Activated CD8-positive, alpha-beta memory T cell treated with anti-CD3 and anti-CD28 coated beads for 4 hours (primary cell): Measurements from ENCODE around the gene LDHD.
A peak's percentile ranks its signal among the peaks of the same experiment; 100 is the strongest.

Source experiments
- DNase-seq, 2 donors: peaks; one replicate each; pipeline ENCODE4 v3.0.0-alpha.2; 2020; ENCODE audit warnings: low read depth in 2 of 2

Gene LDHD

GRCh38 chr16:75114946-75115825, 1.4 kb downstream of the LDHD start:
- no peak for DNase-seq

- no peak for DNase-seq
Measured at GRCh38 chr16:75114179-75114945, 2.2 kb downstream of the LDHD start.

GRCh38 chr16:75113541-75114121, 2.9 kb downstream of the LDHD start:
- DNase-seq, result no peak

- no peak for DNase-seq
Measured at GRCh38 chr16:75112734-75113491, 3.7 kb downstream of the LDHD start.

- no peak for DNase-seq
Measured at GRCh38 chr16:75111961-75112733, 4.4 kb downstream of the LDHD start.

GRCh38 chr16:75111514-75111940, 5.1 kb downstream of the LDHD start:
- DNase-seq, result no peak

GRCh38 chr16:75110637-75111513, 5.7 kb downstream of the LDHD start:
- DNase-seq, result peak; percentile 52 to 61

- DNase-seq, result no peak
Measured at GRCh38 chr16:75109732-75110243, 6.8 kb downstream of the LDHD start.

GRCh38 chr16:75108792-75109731, 7.5 kb downstream of the LDHD start:
- peak; percentile 38 to 49 for DNase-seq

- no peak for DNase-seq
Measured at GRCh38 chr16:75107505-75107904, 9.1 kb downstream of the LDHD start.

- DNase-seq, result no peak
Measured at GRCh38 chr16:75106351-75107274, 10.0 kb downstream of the LDHD start.

GRCh38 chr16:75105306-75106061, 11.1 kb downstream of the LDHD start:
- no peak for DNase-seq

- no peak for DNase-seq
Measured at GRCh38 chr16:75104836-75105235, 11.7 kb downstream of the LDHD start.

GRCh38 chr16:75103994-75104393, 12.6 kb downstream of the LDHD start:
- no peak for DNase-seq

GRCh38 chr16:75102595-75102994, 14.0 kb downstream of the LDHD start:
- DNase-seq, result no peak

GRCh38 chr16:75101635-75102034, 14.9 kb downstream of the LDHD start:
- no peak for DNase-seq

- no peak for DNase-seq
Measured at GRCh38 chr16:75100603-75100990, 16.0 kb downstream of the LDHD start.
